K562 (cell line): ENCODE results near the gene C1orf116.

ENCODE experiments used
- BHLHE40 ChIP-seq: IDR thresholded peaks from 2 replicates; pipeline ENCODE4 v1.6.1; 2011; ENCODE audit warnings: low read length, improper control_type of control experiment
- COPS2 ChIP-seq: fragments of 450-650 bp; conservative IDR thresholded peaks from 2 replicates; pipeline ENCODE4 v1.6.1; 2016; ENCODE audit warnings: mild to moderate bottlenecking, moderate library complexity
- EZH2 ChIP-seq: IDR thresholded peaks from 2 replicates; pipeline ENCODE4 v1.6.1; 2012; ENCODE audit warnings: low read depth, mild to moderate bottlenecking, inconsistent platforms, low read length, borderline replicate concordance
- NR2C2 ChIP-seq, 2 experiments: fragments of 200-800 bp in 1 of 2; sonication (Bioruptor generic) in 1 of 2; sonication (generic) in 1 of 2; formaldehyde crosslinking in 1 of 2; IDR thresholded peaks; 2 replicates each; pipeline versions ENCODE4 v1.6.1 to v1.8.0; 2016 to 2022; ENCODE audit warnings: mild to moderate bottlenecking in 1 of 2, missing compliant biosample characterization in 1 of 2, missing genetic modification characterization in 1 of 2, missing genetic modification reagents in 1 of 2
- SMC3 ChIP-seq: conservative IDR thresholded peaks from 2 replicates; pipeline ENCODE4 v1.6.1; 2011; ENCODE audit warnings: low read depth, low read length, improper control_type of control experiment; ENCODE audit not compliant: insufficient read depth
- ZNF780A ChIP-seq: fragments of 250-450 bp; sonication (Bioruptor Pico); IDR thresholded peaks from 2 replicates; pipeline ENCODE4 v1.5.0; 2021; ENCODE audit warnings: mild to moderate bottlenecking

DNA sequence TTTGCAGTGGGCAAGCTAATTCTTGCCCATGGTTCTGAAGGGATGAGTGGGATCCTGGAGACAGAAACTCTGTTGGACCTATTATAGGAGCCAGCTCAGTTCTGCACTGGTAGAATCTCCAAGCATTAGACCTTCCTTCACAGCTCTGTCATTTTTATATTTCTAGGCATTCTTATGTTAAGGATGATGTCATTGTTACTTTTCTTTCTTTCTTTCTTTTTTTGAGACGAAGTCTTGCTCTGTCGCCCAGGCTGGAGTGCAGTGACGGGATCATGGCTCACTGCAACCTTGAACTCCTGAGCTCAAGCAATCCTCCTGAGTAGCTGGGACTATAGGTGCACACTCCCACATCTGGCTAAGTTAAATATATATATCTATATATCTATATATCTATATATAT, 28.0 kb upstream of the C1orf116 start:
- TF ChIP-seq COPS2, result no peak
- TF ChIP-seq BHLHE40, result no peak
- TF ChIP-seq ZNF780A (CRISPR knock-in tag), result no peak
- no peak for TF ChIP-seq EZH2
- TF ChIP-seq SMC3, result no peak
- no peak for TF ChIP-seq NR2C2 (CRISPR knock-in tag; IDR thresholded peaks at IDR 0.05)
- TF ChIP-seq NR2C2 (tag; IDR thresholded peaks at IDR 0.05), result no peak
